ENCODE data around the gene FAM24A.

The FAM24A gene

DNA sequence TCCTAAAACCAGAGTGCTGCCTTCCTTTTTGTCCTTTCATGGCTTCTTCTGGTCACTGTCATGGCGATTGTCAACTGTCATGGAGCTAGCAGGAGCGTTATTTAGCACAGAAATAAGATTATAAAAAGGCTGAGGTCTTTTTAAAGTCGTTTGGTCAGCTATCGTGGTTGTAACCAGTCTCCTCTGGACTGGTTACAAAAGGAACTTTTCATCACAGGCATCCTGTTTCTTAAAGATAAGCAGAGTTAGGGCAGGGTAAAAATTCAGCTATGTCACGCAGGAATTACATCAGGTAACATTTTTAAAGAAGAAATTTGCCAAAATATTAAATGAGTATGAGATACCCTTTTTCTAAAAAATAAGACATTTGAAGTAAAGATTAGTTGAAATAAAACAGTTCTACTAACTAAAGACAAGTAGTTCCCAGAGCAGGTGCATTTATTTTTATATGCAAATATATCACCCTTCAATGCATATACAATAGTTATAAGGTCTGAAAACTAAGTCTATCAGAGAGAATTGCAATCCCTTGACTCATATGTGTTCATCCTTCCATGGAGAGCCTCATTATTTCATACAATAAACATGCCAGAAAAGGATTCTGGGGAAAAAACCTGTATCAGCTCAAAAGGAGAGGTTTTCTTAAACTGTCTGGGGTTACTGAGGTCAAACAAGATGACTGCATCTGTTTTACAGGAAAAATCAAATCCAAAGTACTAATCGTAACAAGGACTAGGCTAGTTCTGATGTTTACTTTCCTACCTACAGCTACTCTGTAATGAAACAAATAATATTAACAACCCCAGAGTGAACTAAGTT, 20.9 kb downstream of the FAM24A start:
- DNase-seq (ENCODE audit: low read depth) = no peak

DNA sequence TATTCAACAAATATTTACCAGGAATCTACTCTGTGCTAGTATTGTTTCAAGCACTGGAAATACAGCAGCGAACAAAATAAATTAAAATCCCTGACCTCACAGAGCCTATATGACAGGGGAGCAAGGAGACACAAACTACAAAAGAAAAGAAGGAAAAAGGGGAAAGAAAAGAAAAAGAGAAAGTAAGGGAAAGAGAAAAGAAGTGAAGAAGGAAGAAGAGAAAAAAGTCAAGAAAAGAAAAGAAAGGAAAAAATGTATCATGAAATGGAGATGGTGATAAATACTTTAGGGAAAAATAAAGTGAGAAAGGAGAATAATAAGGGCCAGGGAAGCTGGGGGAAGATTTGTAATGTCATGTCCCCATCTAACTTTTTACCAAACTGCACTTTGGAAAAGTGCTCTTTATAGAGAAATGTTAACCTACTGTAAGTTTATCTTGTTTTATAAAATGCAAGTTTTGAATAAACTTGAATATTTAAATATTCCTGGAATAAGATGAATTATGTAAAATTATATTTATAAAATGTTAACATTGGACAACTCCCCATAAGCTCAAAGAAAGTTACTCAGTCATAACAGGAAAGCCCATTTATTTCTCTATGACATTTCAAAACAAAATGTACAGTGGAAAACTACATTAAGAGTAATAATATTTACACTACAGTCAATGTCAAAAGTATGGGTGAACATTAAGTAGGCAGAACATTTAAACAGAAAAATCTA, 28.9 kb downstream of the FAM24A start:
- no peak for DNase-seq (ENCODE audit: low read depth)

DNA sequence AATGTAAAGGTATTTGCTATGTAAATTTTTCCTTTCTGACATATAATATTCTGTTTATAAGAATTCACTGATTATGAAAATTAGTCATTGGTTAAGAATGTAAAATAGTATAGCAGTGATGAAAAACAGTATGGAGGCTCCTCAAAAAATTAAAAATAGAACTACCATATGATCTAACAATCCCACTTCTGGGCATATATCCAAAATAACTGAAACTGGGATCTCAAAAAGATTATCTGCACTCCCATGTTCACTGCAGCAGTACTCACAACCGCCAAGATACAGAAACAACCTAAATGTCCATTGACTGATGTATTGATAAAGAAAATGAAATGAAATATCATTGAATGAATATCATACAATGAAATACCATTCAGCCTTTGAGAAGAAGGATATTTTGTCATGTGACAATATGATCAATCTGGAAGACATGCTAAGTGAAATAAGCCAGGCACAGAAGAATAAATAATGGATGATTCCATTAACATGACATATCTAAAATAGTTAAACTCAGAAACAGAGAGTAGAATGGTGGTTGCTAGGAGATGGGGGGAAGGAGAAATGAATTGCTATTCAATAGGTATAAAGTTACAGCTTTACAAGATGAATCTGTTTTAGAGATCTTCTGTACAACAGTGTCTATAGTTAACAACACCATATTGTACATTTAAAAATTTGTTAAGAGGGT, 29.6 kb downstream of the FAM24A start:
- no peak for DNase-seq (ENCODE audit: low read depth)

DNA sequence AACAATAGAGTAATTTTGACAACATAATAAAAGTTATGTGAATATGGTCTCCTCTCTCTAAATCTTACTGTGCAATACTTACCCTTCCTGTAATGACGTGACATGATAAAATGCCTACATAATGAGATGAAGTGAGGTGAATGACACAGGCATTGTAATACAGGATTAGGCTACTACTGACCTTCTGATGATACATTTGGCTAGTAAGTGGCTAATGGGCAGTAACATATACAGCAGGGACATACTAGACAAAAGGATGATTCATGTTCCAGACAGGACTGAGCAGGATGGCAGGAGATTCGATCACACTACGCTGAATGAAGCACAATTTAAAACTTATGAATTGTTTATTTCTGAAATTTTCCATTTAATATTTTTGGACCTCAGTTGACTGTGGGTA, 38.9 kb downstream of the FAM24A start:
- DNase-seq (ENCODE audit: low read depth) = no peak

DNA sequence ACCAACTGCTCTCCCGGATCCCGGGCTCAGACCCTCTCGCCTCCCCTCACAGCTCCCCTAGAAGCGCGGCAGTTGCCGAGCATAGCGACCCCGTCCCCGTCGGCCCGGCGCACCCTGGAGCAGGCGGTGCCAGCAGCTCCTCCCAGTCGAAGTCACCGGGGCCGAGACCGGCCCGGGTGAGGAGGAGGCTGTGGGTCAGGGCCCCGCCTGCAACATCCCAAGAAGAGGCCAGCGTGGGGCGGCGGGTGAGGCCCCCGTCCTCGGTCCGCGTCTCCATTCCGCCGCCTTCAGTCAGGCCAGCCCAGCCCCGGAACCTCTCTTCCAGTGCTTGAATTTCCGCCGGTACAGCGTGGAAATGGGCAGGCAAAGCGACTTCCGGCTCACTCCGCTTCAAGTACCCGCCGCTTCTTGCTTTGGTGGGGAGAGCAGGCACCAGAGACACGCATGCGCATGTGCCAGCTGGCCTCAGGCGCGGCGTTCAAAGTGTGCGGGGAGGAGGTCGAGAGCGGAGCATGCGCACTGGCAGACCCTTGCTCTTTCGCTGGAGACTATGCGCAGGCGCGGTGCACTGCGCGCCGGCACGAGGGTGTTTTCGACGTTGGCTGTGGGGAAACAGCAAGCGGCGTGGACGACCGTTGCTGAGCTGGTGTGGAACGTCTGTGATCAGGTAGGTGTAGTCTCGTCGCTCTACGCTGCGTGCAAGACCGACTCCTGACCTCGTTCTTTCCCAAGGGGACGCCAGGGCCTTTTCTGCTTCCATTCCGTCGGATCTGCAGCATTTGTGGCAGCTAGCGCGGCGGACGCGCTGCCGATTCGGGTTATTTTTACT, 43.7 kb downstream of the FAM24A start, which contains the start of gene C10orf88:
TSS of gene C10orf88 (minus strand) at position 326 of the 829 bp plus-strand sequence. CDS start at position 277, 49 bp downstream.
- peak; percentile 86 for DNase-seq (ENCODE audit: low read depth)

DNA sequence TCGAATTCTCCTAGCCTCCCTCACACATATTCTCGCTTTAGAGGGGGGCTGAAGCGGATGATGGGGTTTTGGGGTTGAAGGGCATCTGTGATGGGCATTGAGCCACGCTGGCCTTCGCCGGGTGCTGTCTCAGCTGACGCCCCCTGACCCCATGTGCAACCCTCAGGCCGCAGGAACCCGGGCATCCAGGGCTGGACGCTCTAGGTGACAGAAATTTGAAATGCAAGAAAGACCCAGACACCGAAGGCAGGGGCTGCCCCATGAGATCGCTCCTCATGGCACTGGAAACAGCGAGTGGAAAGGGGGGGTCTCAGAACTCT, 44.3 kb downstream of the FAM24A start:
- no peak for DNase-seq (ENCODE audit: low read depth)

DNA sequence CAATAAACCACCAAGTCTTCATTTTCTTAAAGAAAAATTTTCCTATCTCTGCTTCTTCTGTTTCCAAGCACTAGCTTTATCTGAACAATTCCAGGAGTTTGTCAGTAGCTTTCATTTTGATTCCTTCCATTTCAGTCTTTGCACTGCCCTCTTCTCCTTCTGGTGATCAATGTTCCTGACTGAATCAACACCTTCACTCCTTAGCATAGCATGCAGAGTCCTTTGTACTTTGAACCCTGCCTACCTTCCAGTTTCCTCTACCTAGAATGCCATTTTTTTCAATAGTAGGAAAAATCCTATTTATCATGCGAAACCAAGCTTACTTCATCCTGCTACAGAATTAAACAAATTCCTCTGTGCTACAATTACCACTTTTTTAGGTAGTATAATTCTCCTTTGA, 45.5 kb downstream of the FAM24A start:
- DNase-seq (ENCODE audit: low read depth) = no peak

DNA sequence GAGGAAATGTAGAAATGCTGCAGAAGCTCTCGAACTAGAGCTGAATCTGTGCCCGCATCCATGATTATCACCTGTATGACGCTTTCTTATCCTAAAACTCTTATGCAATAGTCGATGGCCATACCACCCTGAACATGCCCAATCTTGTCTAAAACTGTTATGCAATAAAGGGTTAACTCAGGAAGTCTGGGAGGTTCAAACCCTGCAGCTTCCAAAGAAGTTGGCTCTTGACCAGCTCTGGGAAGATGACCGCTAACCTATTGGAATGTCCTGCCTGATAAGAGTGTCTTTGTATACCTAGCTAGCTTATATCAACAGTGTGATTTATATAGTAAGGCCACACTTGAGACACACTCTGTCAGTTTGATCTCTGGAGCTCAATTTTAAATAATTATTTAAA, 47.1 kb downstream of the FAM24A start:
- DNase-seq (ENCODE audit: low read depth) = no peak

DNA sequence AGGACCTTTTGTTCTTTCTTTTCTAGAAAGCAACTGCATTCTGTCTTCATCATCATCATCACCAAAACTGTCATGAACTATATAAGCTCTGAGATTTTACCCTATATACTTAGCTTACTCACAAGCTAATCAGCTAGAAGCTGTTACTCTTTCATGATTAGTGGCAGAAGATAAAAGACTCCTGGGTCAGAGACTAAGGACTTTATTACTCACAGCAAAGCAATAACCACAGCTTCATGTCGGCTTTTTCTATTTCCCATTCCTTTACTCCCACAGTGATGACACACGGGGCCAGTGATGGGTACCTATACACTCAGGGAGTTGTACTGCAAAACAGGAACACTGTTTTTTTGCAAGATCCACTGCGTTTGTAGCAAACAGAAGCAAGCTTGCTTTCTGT, 52.0 kb downstream of the FAM24A start:
- DNase-seq (ENCODE audit: low read depth) = no peak
